Central memory CD8-positive, alpha-beta T cell (primary cell): ENCODE results near the gene KCNQ1.

Experiments used
- ATAC-seq: fragments of 150-1000 bp; cut with Tn5 transposase; replicated peaks from 2 replicates; pipeline ENCODE4 v1.10.0; 2022; ENCODE audit warnings: mild to moderate bottlenecking, moderate FRiP score, moderate number of reproducible peaks; ENCODE audit not compliant: poor library complexity, severe bottlenecking; ENCODE audit errors: extremely low read depth
- DNase-seq, 2 donors: peaks; one replicate each; pipeline ENCODE4 v3.0.0; 2021; ENCODE audit warnings: low spot score in 2 of 2
- H3K27ac Mint-ChIP-seq: one replicate; pipeline ENCODE4 v1.8.0; 2022; ENCODE audit warnings: low read depth, mild to moderate bottlenecking, moderate library complexity, mixed read lengths
- H3K27me3 Mint-ChIP-seq: one replicate; pipeline ENCODE4 v1.8.0; 2022; ENCODE audit warnings: mixed read lengths
- H3K36me3 Mint-ChIP-seq: one replicate; pipeline ENCODE4 v1.8.0; 2022; ENCODE audit warnings: mild to moderate bottlenecking, moderate library complexity, mixed read lengths; ENCODE audit not compliant: insufficient read depth
- H3K4me1 Mint-ChIP-seq: one replicate; pipeline ENCODE4 v1.8.0; 2022; ENCODE audit warnings: mixed read lengths
- H3K4me3 Mint-ChIP-seq: one replicate; pipeline ENCODE4 v1.8.0; 2022; ENCODE audit warnings: mild to moderate bottlenecking, moderate library complexity, mixed read lengths
- H3K9me3 Mint-ChIP-seq: one replicate; pipeline ENCODE4 v1.8.0; 2022; ENCODE audit warnings: mixed read lengths

KCNQ1 gene

GRCh38 chr11:2443881-2444820 lies 657 bp upstream of the KCNQ1 start, which contains the start of gene TRPM5:
TRPM5 (minus strand) TSS chr11:2444514; CDS start chr11:2423036, 21,478 bp downstream.
- peak within 1 kb of the TSS; percentile 87 for H3K4me3 Mint-ChIP-seq
- ATAC-seq (peak; percentile 15), DNase-seq (no peak)
- no peaks in the 10 kb centered on the region for H3K9me3 Mint-ChIP-seq
- peaks cover 16% of the 10 kb centered on the region for H3K27me3 Mint-ChIP-seq
- peaks cover 32% of the 10 kb centered on the region for H3K4me1 Mint-ChIP-seq
- peaks cover 2% of the 10 kb centered on the region for H3K36me3 Mint-ChIP-seq
- no peak within 1 kb of the TSS for H3K27ac Mint-ChIP-seq

GRCh38 chr11:2445746-2446551 lies 1.1 kb downstream of the KCNQ1 start:
- peak overlapping the region; percentile 87 for H3K4me3 Mint-ChIP-seq
- H3K4me1 Mint-ChIP-seq, result peaks cover 32% of the 10 kb centered on the region
- H3K9me3 Mint-ChIP-seq, result no peaks in the 10 kb centered on the region
- H3K27me3 Mint-ChIP-seq, result peaks cover 16% of the 10 kb centered on the region
- peaks cover 2% of the 10 kb centered on the region for H3K36me3 Mint-ChIP-seq
- no peak for ATAC-seq
- H3K27ac Mint-ChIP-seq, result no peak overlapping the region
- no peak for DNase-seq

DNA sequence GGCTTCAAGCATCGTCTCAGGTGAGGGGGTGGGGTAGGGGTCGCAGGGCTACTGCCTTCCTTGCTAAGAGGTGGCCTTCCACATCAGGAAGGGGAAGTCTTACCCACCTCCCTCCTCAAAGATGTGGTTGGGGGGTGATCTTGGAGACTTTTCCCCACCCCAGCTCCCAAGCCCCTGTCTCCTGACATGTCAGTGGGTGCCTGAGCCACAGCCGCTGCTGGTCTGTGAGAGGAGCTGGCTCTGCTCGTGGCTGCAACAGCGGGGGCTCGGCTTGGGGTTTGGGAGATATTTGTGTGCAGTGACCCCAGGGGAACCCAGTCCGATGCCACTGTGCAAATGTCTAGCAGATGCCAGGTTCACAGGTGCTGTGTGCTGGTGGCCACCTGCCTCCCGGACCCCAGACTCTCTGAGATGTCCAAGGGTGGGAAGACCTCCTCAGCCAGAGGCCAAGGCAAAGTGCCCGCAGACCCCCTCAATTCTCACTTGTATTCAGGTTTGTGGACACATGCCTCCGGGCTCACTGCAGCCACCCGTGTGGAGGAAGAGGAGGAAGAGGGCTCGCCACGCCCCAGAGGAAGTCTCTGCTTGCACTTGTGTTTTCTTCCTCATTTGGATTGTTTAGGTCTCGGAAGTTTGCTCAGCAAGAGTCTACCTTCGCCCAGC lies 1.9 kb downstream of the KCNQ1 start:
- ATAC-seq (no peak), DNase-seq (no peak)
- H3K27ac Mint-ChIP-seq, result no peak overlapping the region
- H3K4me1 Mint-ChIP-seq, result peaks cover 32% of the 10 kb centered on the region
- H3K36me3 Mint-ChIP-seq, result peaks cover 2% of the 10 kb centered on the region
- H3K27me3 Mint-ChIP-seq, result peaks cover 16% of the 10 kb centered on the region
- peak overlapping the region; percentile 87 for H3K4me3 Mint-ChIP-seq
- H3K9me3 Mint-ChIP-seq, result no peaks in the 10 kb centered on the region

DNA sequence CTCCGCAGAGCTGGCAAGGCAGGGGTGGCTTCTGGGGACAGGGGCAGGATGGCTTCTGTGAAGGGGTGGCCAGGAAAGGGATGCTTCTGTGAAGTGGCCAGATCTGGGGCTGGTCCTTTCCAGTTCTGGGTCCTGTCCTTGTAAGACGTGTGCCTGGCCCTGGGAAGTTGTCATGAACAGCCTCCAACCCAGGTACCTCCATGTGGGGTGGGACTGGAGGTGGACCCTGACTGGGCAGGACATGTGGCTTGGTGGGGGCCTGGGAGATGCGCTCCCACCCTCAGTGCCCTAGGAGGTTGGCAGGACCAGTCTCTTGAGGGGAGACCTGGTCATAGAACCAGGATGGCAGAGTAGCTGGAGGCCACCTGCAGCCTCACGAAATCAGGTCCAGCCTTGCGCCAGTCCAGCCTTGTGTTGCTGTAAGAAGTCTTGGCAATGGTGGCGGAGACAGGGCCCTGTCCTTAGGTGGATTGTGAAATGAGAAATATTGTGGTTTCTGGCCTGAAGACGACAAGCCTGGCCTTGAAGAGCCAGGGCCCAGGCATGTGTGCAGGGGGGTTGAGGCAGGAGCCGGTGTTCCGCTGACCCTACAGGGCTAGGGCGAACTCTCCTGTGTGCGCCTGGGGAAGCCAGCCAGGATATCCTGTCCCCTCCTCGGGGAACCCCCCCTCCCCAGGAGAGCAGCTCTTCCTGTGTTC lies 2.6 kb downstream of the KCNQ1 start:
- ATAC-seq, result no peak
- Mint-ChIP-seq H3K27ac (no peak overlapping the region), H3K9me3 (no peaks in the 10 kb centered on the region), H3K36me3 (peaks cover 2% of the 10 kb centered on the region), H3K4me1 (peaks cover 31% of the 10 kb centered on the region), H3K27me3 (peaks cover 16% of the 10 kb centered on the region), H3K4me3 (peak overlapping the region; percentile 87)
- DNase-seq, result no peak

DNA sequence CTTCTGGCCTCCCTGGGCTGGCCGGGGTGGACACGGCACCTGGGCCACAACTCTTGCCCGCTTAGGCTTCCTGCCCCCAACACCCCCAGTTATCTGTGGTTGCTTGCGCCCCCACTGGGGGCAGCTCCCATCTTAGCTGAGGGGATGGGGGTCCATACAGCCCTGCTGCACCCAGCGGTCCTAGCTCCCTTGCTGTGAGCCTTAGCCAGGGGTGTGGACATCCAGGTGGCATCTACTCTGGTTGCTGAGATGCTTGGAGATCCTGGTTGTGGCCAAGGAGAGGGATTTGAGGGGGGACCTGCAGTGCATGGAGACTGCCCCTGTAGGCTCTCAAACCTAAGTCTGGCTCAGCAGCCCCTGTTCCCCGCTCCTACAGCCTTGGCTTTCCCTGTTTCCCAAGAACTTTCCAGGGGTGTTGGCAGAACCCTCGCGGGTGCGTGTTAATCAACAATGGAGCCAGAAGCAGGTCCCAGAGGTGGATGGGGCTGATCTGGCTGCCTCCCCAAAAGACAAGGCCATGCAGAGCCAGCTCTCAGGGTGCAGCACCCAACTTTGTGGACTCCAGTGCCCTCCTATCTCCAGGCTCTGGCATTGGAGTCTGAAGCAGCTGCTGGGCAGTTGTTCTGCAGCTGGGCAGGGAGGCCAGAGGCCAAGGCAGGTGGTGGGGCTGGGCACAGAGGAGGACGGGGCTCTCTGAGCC lies 3.3 kb downstream of the KCNQ1 start:
- Mint-ChIP-seq H3K4me3 (peak overlapping the region; percentile 87), H3K36me3 (peaks cover 2% of the 10 kb centered on the region), H3K27me3 (peaks cover 16% of the 10 kb centered on the region), H3K27ac (no peak overlapping the region), H3K4me1 (peaks cover 24% of the 10 kb centered on the region), H3K9me3 (no peaks in the 10 kb centered on the region)
- no peak for DNase-seq
- ATAC-seq, result no peak

DNA sequence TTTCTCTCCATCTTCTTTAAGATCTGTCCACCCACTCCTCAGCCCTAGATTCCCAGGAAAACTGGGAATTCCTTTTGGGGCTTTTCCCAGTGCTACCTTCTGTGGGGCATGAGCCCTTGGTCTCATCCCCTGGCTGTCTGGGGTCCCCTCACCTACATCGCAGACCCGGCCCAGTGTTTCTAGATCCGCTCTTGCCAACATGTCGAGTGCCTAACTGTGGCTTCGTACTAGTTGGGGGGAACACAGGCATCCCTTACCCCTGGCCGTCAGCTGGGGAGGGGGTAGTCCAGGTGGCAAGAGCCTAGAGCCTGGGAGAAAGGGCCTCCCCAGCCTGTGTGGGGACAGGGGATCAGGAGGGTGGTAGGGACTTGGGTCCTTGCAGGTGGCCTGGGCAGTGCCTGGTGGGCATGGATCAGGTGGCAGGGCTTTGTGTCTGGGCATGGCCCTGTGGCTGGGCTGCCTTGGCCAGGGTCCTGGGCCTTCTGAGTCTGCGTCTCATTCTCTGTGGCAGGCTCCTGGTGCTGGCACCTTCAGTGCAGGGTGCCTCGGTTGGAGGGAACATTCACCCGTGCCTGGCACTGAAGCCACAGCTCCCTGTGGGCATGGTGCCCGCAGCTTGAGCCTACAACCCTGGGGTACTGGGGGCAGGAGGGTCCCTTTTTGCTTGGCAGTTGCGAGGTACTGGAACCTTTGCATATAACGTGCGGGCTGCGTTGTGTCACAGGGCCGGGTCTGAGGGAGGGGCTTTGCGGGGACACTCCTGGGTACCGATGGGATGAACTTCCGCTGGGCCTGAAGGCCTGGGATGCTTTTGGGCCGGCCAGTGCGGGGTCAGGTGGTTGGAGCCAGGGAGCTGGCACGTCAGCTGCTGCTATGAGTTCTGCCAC lies 4.1 kb downstream of the KCNQ1 start:
- peaks cover 16% of the 10 kb centered on the region for H3K27me3 Mint-ChIP-seq
- DNase-seq (no peak), ATAC-seq (no peak)
- H3K4me3 Mint-ChIP-seq, result no peak overlapping the region
- no peak overlapping the region for H3K27ac Mint-ChIP-seq
- no peaks in the 10 kb centered on the region for H3K9me3 Mint-ChIP-seq
- H3K4me1 Mint-ChIP-seq, result peaks cover 18% of the 10 kb centered on the region
- H3K36me3 Mint-ChIP-seq, result peaks cover 2% of the 10 kb centered on the region

DNA sequence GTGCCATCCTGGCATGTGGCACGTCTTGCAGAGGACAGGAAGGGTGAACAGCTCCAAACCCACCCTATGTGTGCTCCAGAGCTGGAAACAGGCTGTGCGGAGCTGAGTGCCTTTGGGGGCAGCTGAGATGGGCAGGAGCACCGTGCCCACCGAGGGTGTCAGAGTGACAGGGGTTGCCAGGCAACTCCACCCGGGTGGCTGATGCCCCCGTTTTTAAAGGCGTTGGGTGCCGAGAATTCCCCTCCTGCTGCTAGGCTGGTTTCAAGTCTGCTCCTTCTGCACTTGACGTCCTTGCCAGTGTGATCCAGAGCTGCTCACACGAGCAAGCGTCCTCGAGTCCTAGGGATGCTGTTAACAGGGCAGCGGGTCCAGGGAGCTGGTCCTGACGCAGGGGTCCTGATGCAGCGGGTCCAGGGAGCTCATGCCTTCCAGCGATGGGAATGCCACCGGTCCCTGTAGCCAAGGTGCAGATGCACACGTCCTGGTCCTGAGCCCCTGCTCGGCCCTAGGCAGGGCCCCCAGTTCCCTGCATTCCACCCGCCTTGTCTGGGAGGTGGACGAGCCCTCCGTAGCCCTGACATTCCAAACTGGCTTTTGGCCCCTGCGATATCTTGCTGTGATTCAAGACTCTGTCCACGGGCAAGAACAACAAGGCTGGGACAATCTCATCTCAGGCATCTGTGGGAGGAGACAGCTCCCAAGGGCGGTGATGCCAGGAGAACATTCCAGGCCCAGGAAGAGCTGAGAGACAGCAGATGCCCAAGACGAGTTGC lies 4.9 kb downstream of the KCNQ1 start:
- Mint-ChIP-seq H3K9me3 (no peaks in the 10 kb centered on the region), H3K27me3 (peaks cover 16% of the 10 kb centered on the region), H3K4me1 (peaks cover 18% of the 10 kb centered on the region), H3K36me3 (peaks cover 2% of the 10 kb centered on the region), H3K27ac (no peak overlapping the region), H3K4me3 (no peak overlapping the region)
- DNase-seq (no peak), ATAC-seq (no peak)

- H3K4me1 Mint-ChIP-seq, result peaks cover 14% of the 10 kb centered on the region
- H3K9me3 Mint-ChIP-seq, result no peaks in the 10 kb centered on the region
- H3K4me3 Mint-ChIP-seq, result no peak overlapping the region
- no peak overlapping the region for H3K27ac Mint-ChIP-seq
- H3K27me3 Mint-ChIP-seq, result peaks cover 16% of the 10 kb centered on the region
- DNase-seq (no peak), ATAC-seq (no peak)
- H3K36me3 Mint-ChIP-seq, result peaks cover 2% of the 10 kb centered on the region
Measured at GRCh38 chr11:2450321-2451041, 5.7 kb downstream of the KCNQ1 start.

GRCh38 chr11:2451336-2451735 lies 6.5 kb downstream of the KCNQ1 start:
- H3K9me3 Mint-ChIP-seq, result no peaks in the 10 kb centered on the region
- ATAC-seq, result no peak
- no peak for DNase-seq
- H3K4me3 Mint-ChIP-seq, result no peak overlapping the region
- peaks cover 12% of the 10 kb centered on the region for H3K4me1 Mint-ChIP-seq
- H3K27me3 Mint-ChIP-seq, result peaks cover 16% of the 10 kb centered on the region
- no peak overlapping the region for H3K27ac Mint-ChIP-seq
- peaks cover 2% of the 10 kb centered on the region for H3K36me3 Mint-ChIP-seq

GRCh38 chr11:2451916-2452315 lies 7.1 kb downstream of the KCNQ1 start:
- no peak for DNase-seq
- H3K4me1 Mint-ChIP-seq, result peaks cover 10% of the 10 kb centered on the region
- no peaks in the 10 kb centered on the region for H3K9me3 Mint-ChIP-seq
- H3K36me3 Mint-ChIP-seq, result peaks cover 2% of the 10 kb centered on the region
- H3K27ac Mint-ChIP-seq, result no peak overlapping the region
- no peak overlapping the region for H3K4me3 Mint-ChIP-seq
- no peak for ATAC-seq
- H3K27me3 Mint-ChIP-seq, result peaks cover 15% of the 10 kb centered on the region
